Skin epidermis (tissue), 12 donors: ENCODE results near the gene POU3F3.

Source experiments
- H3K27ac ChIP-seq, 21 experiments: fragments of 200-600 bp; sonication (generic) in 11 of 21; one replicate each; pipeline ENCODE4 v1.5.0; 2020; ENCODE audit warnings: mild to moderate bottlenecking in 3 of 21, inconsistent platforms in 2 of 21, moderate library complexity in 2 of 21
- H3K4me3 ChIP-seq, 7 experiments: fragments of 200-600 bp; sonication (generic) in 2 of 7; one replicate each; pipeline ENCODE4 v1.5.0; 2020; ENCODE audit warnings: inconsistent platforms in 2 of 7, mild to moderate bottlenecking in 2 of 7, moderate library complexity in 1 of 7

POU3F3 gene

DNA sequence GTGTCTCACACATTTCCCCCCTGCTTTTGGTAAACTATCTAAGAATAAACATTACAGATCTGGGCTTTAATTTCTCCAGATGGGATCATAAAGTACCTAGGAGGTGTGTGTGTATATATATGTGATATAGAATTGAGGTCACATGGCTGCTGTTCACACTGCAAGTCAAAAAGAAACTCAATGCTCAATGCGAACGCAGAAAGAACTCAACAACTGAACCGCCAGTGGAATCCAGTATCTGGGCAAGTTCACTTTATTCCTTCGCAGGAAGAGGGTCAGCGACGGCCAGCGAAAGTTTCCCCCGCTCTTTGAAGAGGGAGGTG is 17.7 kb downstream of the POU3F3 start:
- H3K27ac ChIP-seq, result no peak overlapping the region
- peak overlapping the region in 1 of 7 experiments; percentile 67 for H3K4me3 ChIP-seq

DNA sequence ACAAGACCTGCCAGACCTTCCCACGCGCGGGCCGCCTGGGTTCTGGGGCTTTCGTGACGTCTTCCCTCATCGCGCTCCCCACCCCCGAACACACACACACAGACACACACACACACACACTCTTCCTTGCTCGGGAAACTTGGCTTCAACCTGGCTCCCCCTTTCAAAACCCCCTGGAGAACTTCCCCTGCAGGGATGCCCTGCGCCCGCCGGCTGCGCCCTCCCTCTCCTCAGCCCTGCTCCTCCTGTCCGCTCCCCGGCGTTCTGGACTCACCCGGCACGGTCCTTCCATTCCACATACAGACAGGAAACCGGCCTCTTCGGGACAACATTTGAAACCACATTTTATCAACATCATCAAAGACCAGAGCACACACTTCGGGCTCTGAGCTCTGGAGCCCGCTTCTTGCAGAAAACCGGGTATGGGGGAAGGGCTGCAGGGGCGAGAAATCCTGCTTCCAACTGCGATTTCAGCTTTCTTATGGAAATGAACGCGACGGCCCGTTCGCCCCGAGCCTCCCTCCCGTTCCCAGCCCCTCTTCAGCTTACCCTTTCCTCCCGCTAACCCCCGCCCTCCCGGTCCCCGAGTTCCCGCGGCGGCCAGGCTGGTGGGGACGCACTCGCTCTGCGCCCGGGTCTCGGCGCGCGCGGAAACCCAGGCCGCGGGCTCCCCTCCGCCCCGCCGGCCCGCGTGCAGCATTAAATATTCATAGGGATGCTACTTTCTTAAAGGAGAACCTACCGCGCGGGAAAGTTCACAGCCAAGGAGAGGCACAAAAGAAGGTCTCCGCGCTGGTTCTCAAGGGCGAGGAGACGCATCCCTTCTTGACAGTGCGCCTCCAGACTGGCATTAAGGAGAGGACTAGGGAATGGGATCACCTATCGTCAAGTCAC is 18.3 kb downstream of the POU3F3 start:
- Histone ChIP-seq H3K27ac (no peak overlapping the region), H3K4me3 (peak overlapping the region in 2 of 7 experiments; percentile 49 to 67)

- Histone ChIP-seq H3K4me3 (peak overlapping the region; percentile 35 to 67 (median 49)), H3K27ac (no peak overlapping the region)
These were observed 19.2 kb downstream of the POU3F3 start for GRCh38 chr2:104872866-104873688.

DNA sequence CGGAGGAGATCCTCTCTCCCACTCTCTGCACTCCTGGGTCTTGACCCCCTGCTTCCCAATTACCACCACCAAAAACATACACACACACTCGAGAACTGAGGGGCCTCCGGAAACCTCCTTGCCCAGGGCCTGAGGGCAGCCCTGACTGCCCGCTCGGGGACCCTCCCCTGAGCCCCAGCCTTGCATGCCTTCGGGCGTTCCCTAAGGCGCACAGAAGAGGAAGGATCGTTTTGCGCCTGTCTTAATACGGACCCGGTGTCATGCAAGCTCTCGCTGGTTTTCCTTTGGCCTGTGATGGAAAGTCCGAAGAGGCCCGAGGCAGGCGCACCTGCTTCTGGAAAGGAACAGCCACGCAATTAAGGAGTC is 19.8 kb downstream of the POU3F3 start:
- Histone ChIP-seq H3K4me3 (peak overlapping the region in 6 of 7 experiments; percentile 35 to 67 (median 54)), H3K27ac (no peak overlapping the region)

DNA sequence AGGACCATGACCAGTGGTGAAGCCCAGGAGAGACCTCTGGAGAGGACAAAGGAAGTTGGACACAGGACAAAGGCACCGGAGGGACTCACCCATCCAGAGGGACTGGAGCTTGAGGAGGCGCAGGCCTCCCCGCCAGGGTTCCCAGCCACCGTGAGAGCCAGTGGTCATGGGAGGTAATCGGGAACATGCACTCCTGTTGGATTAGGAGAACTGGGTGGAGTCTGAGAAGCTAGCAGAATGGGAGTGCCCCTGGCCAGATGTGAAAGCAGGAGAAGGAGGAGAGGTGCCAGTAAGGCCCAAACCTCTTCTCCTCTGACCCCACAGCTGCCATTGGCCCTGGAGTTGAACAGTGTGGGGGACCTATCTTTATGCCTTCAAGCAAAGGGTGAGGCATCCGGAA is 20.3 kb downstream of the POU3F3 start:
- Histone ChIP-seq H3K27ac (no peak overlapping the region), H3K4me3 (no peak overlapping the region)

DNA sequence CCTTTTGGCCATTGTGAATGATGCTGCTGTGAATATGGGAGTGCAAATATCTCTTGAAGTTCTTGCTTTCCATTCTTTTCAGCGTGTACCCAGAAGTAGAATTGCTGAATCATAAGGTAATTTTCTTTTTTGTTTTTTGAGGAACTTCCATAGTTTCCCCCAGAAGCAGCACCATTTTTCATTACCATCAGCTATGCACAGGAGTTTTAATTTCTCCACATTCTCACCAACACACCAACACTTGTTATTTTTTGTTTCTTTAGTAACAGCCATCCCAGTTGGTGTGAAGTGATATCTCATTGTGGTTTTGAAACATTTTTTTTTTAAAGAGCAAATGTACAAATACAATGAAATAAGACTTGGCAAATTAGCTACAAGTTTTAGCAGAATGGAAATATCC is 21.3 kb downstream of the POU3F3 start:
- H3K27ac ChIP-seq, result no peak overlapping the region
- no peak overlapping the region for H3K4me3 ChIP-seq

- Histone ChIP-seq H3K4me3 (no peak overlapping the region), H3K27ac (no peak overlapping the region)
These were observed 23.0 kb downstream of the POU3F3 start for GRCh38 chr2:104876606-104877570.

- H3K27ac ChIP-seq, result no peak overlapping the region
- H3K4me3 ChIP-seq, result no peak overlapping the region
These were observed 25.1 kb downstream of the POU3F3 start for GRCh38 chr2:104878863-104879512.

- no peak overlapping the region for H3K27ac ChIP-seq
- no peak overlapping the region for H3K4me3 ChIP-seq
These were observed 26.2 kb downstream of the POU3F3 start for GRCh38 chr2:104880076-104880475.

- H3K4me3 ChIP-seq, result no peak overlapping the region
These were observed 29.4 kb downstream of the POU3F3 start for GRCh38 chr2:104883357-104883756.

DNA sequence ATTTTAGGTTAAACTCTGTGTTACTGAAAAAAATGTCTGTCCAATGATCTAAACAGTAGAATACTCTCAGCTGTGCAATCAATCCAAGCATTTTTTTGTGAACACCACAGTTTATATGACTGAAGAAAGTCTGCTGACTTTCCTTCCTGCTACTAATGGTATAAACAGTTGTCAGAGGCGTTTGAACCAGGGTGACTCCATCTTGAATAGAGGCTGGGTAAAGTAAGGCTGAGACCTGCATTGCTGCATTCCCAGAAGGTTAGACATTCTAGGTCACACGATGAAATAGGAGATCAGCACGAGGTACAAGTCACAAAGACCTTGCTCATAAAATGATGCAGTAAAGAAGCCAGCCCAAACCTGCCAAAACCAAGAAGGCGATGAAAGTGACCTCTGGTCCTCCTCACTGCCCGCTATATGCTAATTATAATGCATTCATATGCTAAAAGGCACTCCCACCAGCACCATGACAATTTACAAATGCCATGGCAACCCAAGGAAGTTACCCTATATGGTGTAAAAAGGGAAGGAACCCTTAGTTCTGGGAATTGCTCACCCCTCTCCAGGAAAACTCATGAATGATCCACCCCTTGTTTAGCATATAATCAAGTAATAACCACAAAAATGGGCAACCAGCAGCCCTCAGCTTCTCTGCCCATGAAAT is 31.3 kb downstream of the POU3F3 start:
- H3K27ac ChIP-seq, result no peak overlapping the region
- H3K4me3 ChIP-seq, result no peak overlapping the region

More at GRCh38 chr2:104883357-104883756, 29.4 kb downstream of the POU3F3 start:
- H3K27ac ChIP-seq, result no peak overlapping the region

- Histone ChIP-seq H3K27ac (no peak overlapping the region), H3K4me3 (no peak overlapping the region)
These were observed 33.8 kb downstream of the POU3F3 start for GRCh38 chr2:104887676-104888075.

DNA sequence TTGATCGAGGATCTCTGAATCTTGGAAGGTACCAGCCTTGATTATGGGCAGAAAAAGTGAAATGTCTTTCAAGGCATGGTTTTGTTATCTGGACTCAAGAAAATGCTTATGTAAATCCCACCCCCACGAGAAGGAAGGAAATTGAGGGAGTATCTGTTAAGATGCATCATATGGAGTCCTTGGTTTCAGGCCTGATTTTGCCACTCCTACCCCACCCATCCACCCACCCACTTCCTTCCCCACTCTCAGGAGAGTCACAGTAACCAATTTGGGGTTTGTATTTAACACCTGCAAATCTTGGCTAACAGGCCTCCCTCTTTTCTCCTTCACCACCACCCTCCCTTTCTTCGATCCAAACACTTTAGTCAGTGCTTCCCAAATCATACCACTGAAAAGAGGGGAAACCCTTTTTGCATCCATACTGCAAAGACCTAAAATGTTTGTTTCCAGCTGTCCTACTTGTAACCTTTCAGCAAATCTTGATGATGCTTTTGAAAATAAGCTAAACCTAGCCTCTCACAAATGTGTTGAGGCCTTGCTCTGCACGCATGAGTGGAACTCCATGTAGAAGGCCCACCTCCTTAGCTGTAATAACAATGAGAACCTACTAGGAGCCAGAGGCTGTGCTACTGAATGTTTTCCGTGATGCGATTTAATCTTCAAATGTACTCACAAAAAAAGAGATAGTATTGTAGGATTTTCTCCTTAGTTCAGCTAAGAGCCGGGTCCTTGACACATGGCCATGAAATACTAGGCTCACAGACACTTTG is 34.8 kb downstream of the POU3F3 start:
- H3K4me3 ChIP-seq, result no peak overlapping the region
- H3K27ac ChIP-seq, result no peak overlapping the region

DNA sequence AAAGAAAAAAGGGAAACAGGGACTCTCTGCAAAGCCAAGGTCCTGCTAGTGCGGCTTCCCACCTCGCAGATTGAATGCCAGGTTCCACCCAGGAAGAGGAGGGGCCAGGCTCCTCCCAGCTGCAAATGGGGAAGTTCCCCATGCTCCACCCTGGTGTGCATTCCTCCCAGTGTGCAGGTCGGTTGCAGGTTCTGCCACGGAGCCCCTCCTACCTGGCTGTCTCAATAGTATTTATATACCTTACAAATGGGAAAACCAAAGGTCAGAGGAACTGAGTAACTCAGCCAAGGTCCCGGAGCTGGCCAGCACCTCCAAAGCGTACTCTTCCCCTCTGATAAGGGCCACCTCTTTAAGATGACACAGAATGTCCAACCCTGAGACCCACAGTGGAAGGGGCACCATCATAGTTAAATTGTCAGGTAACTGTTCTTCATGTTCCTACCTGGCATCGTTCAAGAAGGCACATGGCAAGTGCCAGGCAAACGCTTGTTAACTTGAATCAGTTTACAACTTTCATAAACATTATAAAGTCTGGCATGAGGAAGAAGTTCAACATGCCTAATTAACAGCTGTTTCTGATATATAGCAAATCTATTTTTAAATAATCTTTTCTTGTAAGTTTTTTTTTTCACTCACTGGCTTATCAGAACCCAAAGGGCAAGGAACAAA is 35.5 kb downstream of the POU3F3 start:
- no peak overlapping the region for H3K27ac ChIP-seq
- H3K4me3 ChIP-seq, result no peak overlapping the region

DNA sequence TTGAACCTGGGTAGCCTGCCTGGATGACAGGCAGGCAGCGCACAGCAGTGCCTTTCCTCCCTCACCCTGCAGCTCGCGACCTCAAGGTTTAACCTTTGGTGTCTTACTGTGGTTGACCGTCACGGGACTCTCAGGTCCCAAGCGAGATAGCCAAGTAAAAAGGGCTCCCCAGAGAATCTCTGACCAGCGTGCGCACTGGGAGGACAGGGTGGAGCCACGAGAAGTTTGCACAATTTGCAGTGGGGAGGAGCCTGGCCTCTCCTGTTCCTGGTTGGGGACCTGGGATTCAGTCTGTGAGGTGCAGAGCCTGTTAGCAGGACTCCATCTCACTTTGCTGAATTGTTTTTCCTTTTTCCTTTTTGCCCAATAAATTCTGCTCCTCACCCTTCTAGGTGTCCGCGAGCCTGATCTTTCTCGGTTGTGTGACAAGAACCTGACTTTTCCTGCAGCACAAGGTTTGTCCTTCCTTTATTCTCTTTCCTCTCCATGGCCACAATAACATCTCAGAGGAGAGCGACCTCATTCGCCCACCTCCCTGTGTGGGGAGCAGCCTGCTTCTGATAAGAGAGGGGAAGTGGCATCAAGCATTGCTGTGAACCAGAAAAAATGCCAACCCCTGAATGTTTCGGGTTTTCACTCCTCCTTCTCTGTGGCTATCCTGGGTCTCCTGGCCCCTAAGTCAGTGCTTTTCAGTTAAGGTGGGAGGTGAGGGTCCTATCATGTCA is 36.2 kb downstream of the POU3F3 start:
- no peak overlapping the region for H3K27ac ChIP-seq
- H3K4me3 ChIP-seq, result no peak overlapping the region

- H3K4me3 ChIP-seq, result no peak overlapping the region
- no peak overlapping the region for H3K27ac ChIP-seq
These were observed 36.8 kb downstream of the POU3F3 start for GRCh38 chr2:104890685-104891069.

- no peak overlapping the region for H3K4me3 ChIP-seq
- H3K27ac ChIP-seq, result no peak overlapping the region
These were observed 37.2 kb downstream of the POU3F3 start for GRCh38 chr2:104891145-104891544.
